NT2/D1 (cell line): ENCODE measurements around the gene NIPAL4.

Source experiments
- DNase-seq: peaks from one replicate; pipeline ENCODE4 v3.0.0-alpha.2; 2011; ENCODE audit warnings: low read depth, low spot score
- H3K27me3 ChIP-seq: 2 replicates; pipeline ENCODE4 v1.6.0; 2011; ENCODE audit warnings: mild to moderate bottlenecking; ENCODE audit not compliant: insufficient read length, insufficient read depth
- H3K36me3 ChIP-seq: 2 replicates; pipeline ENCODE4 v1.6.1; 2011; ENCODE audit warnings: mild to moderate bottlenecking, low read length, mixed read lengths; ENCODE audit not compliant: insufficient read depth, insufficient read length
- H3K4me1 ChIP-seq: 2 replicates; pipeline ENCODE4 v1.5.1; 2011; ENCODE audit not compliant: insufficient read depth, insufficient read length
- H3K4me3 ChIP-seq: 2 replicates; pipeline ENCODE4 v1.5.1; 2011; ENCODE audit warnings: low read depth; ENCODE audit not compliant: insufficient read length
- H3K9ac ChIP-seq: 2 replicates; pipeline ENCODE4 v1.6.0; 2011; ENCODE audit warnings: low read depth; ENCODE audit not compliant: insufficient read length
- H3K9me3 ChIP-seq: 2 replicates; pipeline ENCODE4 v1.5.1; 2011; ENCODE audit warnings: mild to moderate bottlenecking, low read length; ENCODE audit not compliant: insufficient read depth
- SUZ12 ChIP-seq: IDR thresholded peaks from 2 replicates; pipeline ENCODE4 v1.6.1; 2011; ENCODE audit not compliant: insufficient read length, insufficient read depth; ENCODE audit errors: extremely low read depth
- YY1 ChIP-seq: IDR thresholded peaks from 2 replicates; pipeline ENCODE4 v1.6.1; 2011; ENCODE audit not compliant: insufficient read length, insufficient read depth
- ZNF274 ChIP-seq: IDR thresholded peaks from 2 replicates; pipeline ENCODE4 v1.6.1; 2011; ENCODE audit warnings: mild to moderate bottlenecking, low read depth, low read length

Gene NIPAL4

GRCh38 chr5:157509587-157509986, 49.6 kb downstream of the NIPAL4 start:
- Histone ChIP-seq H3K9me3 (peaks cover 14% of the 10 kb centered on the region; the same call in 1 of the 2 replicates), H3K27me3 (no peaks in the 10 kb centered on the region), H3K36me3 (peaks cover 83% of the 10 kb centered on the region), H3K4me3 (no peak overlapping the region), H3K4me1 (no peaks in the 10 kb centered on the region), H3K9ac (no peak overlapping the region)
- no peak for DNase-seq
- no peak for TF ChIP-seq ZNF274
- TF ChIP-seq SUZ12: no peak
- no peak for TF ChIP-seq YY1

- Histone ChIP-seq H3K27me3 (no peaks in the 10 kb centered on the region), H3K36me3 (peaks cover 88% of the 10 kb centered on the region)
Measured at GRCh38 chr5:157510682-157511081, 50.7 kb downstream of the NIPAL4 start.

GRCh38 chr5:157511651-157512644, 51.9 kb downstream of the NIPAL4 start:
- Histone ChIP-seq H3K36me3 (peaks cover 87% of the 10 kb centered on the region), H3K9me3 (peaks cover 14% of the 10 kb centered on the region; the same call in 1 of the 2 replicates), H3K9ac (no peak overlapping the region), H3K4me1 (no peaks in the 10 kb centered on the region), H3K27me3 (no peaks in the 10 kb centered on the region), H3K4me3 (no peak overlapping the region)
- no peak for DNase-seq
- TF ChIP-seq YY1 (no peak), ZNF274 (no peak)

More at GRCh38 chr5:157510682-157511081, 50.7 kb downstream of the NIPAL4 start:
- no peak overlapping the region for H3K9ac ChIP-seq
- DNase-seq: no peak
- no peak overlapping the region for H3K4me3 ChIP-seq
- TF ChIP-seq YY1 (no peak), ZNF274 (no peak), SUZ12 (no peak)
- H3K4me1 ChIP-seq: no peaks in the 10 kb centered on the region
- H3K9me3 ChIP-seq: peaks cover 14% of the 10 kb centered on the region; the same call in 1 of the 2 replicates

GRCh38 chr5:157513182-157513581, 53.2 kb downstream of the NIPAL4 start:
- peaks cover 86% of the 10 kb centered on the region for H3K36me3 ChIP-seq
- no peaks in the 10 kb centered on the region for H3K27me3 ChIP-seq
- no peaks in the 10 kb centered on the region for H3K4me1 ChIP-seq
- no peak overlapping the region for H3K9ac ChIP-seq
- no peak overlapping the region for H3K4me3 ChIP-seq
- TF ChIP-seq SUZ12: no peak
- no peak for TF ChIP-seq YY1
- TF ChIP-seq ZNF274: no peak
- DNase-seq: no peak
- peaks cover 14% of the 10 kb centered on the region; the same call in 1 of the 2 replicates for H3K9me3 ChIP-seq

GRCh38 chr5:157514974-157515373, 55.0 kb downstream of the NIPAL4 start:
- H3K36me3 ChIP-seq: peaks cover 85% of the 10 kb centered on the region

GRCh38 chr5:157516006-157516405, 56.0 kb downstream of the NIPAL4 start:
- H3K4me1 ChIP-seq: no peaks in the 10 kb centered on the region
- no peaks in the 10 kb centered on the region for H3K27me3 ChIP-seq
- peaks cover 85% of the 10 kb centered on the region for H3K36me3 ChIP-seq
- H3K4me3 ChIP-seq: no peak overlapping the region
- no peak overlapping the region for H3K9ac ChIP-seq
- H3K9me3 ChIP-seq: peaks cover 14% of the 10 kb centered on the region; the same call in 1 of the 2 replicates
- no peak for TF ChIP-seq YY1
- TF ChIP-seq SUZ12: no peak
- TF ChIP-seq ZNF274: no peak
- no peak for DNase-seq

More at GRCh38 chr5:157514974-157515373, 55.0 kb downstream of the NIPAL4 start:
- no peak for DNase-seq
- Histone ChIP-seq H3K9me3 (peaks cover 14% of the 10 kb centered on the region; the same call in 1 of the 2 replicates), H3K4me1 (no peaks in the 10 kb centered on the region), H3K4me3 (no peak overlapping the region), H3K9ac (no peak overlapping the region), H3K27me3 (no peaks in the 10 kb centered on the region)
- TF ChIP-seq ZNF274: no peak
- no peak for TF ChIP-seq YY1
- no peak for TF ChIP-seq SUZ12
